Measurements from ENCODE around the gene LMBR1.
A peak's percentile ranks its signal among the peaks of the same experiment; 100 is the strongest.
"Not testable (repeated sequence)": the region's sequence is repeated elsewhere in the genome, so short reads cannot be mapped to it uniquely, and the experiment has no call there.

The LMBR1 gene

DNA sequence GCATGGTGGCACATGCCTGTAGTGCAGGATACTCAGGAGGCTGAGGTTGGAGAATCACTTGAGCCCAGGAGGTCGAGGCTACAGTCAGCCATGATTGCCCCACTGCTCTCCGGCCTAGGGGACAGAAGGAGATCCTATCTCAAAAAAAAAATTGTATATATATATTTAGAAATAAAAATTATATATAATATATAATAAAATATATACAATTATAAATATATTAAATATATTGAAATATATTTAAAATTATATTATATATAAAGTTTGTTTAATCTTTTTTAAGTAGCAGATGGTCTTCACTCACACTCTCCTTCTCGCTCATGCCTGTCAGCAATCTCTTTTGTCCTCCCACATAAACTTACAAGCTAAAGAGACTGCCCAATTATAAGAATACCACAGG is 58.5 kb downstream of the LMBR1 start:
- peaks cover 19% of the 10 kb centered on the region for H3K36me3 Mint-ChIP-seq (ENCODE audit: insufficient read depth)
- no peaks in the 10 kb centered on the region for H3K9me3 Mint-ChIP-seq
- no peaks in the 10 kb centered on the region for H3K27me3 Mint-ChIP-seq
- peaks cover 3% of the 10 kb centered on the region for H3K4me1 Mint-ChIP-seq
- DNase-seq (ENCODE audit: low spot score in 2 of 2) (no peak), ATAC-seq (replicated peaks; ENCODE audit: extremely low read depth, poor library complexity, severe bottlenecking) (no peak)
- H3K27ac Mint-ChIP-seq (ENCODE audit: low read depth), result no peak overlapping the region
- H3K4me3 Mint-ChIP-seq, result no peak overlapping the region

- Mint-ChIP-seq H3K27me3 (no peaks in the 10 kb centered on the region), H3K4me1 (no peaks in the 10 kb centered on the region), H3K9me3 (no peaks in the 10 kb centered on the region), H3K4me3 (no peak overlapping the region), H3K27ac (ENCODE audit: low read depth) (no peak overlapping the region), H3K36me3 (ENCODE audit: insufficient read depth) (peaks cover 21% of the 10 kb centered on the region)
- DNase-seq (ENCODE audit: low spot score in 2 of 2) (no peak), ATAC-seq (replicated peaks; ENCODE audit: extremely low read depth, poor library complexity, severe bottlenecking) (no peak)
These were observed 59.7 kb downstream of the LMBR1 start for GRCh38 chr7:156833312-156833711.

GRCh38 chr7:156832195-156832877 is 60.6 kb downstream of the LMBR1 start:
- H3K9me3 Mint-ChIP-seq, result no peaks in the 10 kb centered on the region
- no peak for ATAC-seq (replicated peaks; ENCODE audit: extremely low read depth, poor library complexity, severe bottlenecking)
- no peak overlapping the region for H3K27ac Mint-ChIP-seq (ENCODE audit: low read depth)
- no peak for DNase-seq (ENCODE audit: low spot score in 2 of 2)
- no peak overlapping the region for H3K4me3 Mint-ChIP-seq
- H3K27me3 Mint-ChIP-seq, result no peaks in the 10 kb centered on the region
- no peaks in the 10 kb centered on the region for H3K4me1 Mint-ChIP-seq
- H3K36me3 Mint-ChIP-seq (ENCODE audit: insufficient read depth), result peaks cover 19% of the 10 kb centered on the region

- Mint-ChIP-seq H3K27me3 (no peaks in the 10 kb centered on the region), H3K27ac (ENCODE audit: low read depth) (peak overlapping the region; percentile 6), H3K4me1 (no peaks in the 10 kb centered on the region), H3K36me3 (ENCODE audit: insufficient read depth) (peaks cover 15% of the 10 kb centered on the region), H3K9me3 (no peaks in the 10 kb centered on the region), H3K4me3 (no peak overlapping the region)
- ATAC-seq (replicated peaks; ENCODE audit: extremely low read depth, poor library complexity, severe bottlenecking) (no peak), DNase-seq (ENCODE audit: low spot score in 2 of 2) (no peak)
These were observed 63.2 kb downstream of the LMBR1 start for GRCh38 chr7:156829669-156830336.

DNA sequence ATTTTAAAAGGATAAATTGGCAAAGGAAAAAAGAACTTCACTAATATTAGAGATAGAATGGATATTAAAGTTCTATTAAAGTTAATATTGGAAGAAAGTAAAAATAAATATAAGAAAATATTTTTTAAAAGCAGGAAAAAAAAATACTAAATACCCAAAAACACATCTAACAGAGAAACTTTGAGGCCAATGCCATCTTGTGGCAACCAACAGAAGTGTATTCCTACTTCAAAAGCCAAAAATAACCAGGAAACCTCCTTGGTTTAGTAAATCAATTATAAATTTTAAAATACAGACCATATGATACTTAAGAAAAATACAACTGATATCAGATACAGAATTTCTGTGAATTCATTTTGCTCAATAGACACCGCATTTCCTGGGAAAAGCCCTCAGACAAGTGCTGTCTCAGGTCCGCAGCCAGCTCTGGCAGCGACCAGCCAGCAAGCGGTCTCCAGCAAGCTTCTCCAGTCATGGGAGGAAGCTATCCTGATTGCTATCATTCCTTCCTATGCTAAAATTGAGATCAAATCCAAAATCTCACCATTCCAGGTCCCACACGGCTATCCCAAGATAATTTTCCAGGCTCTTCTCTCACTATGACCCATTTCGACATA is 65.3 kb downstream of the LMBR1 start:
- H3K27ac Mint-ChIP-seq (ENCODE audit: low read depth), result no peak overlapping the region
- ATAC-seq (replicated peaks; ENCODE audit: extremely low read depth, poor library complexity, severe bottlenecking), result no peak
- no peak overlapping the region for H3K4me3 Mint-ChIP-seq

GRCh38 chr7:156823435-156823834 is 69.5 kb downstream of the LMBR1 start:
- Mint-ChIP-seq H3K27ac (ENCODE audit: low read depth) (no peak overlapping the region), H3K4me3 (no peak overlapping the region), H3K9me3 (no peaks in the 10 kb centered on the region), H3K27me3 (no peaks in the 10 kb centered on the region), H3K4me1 (no peaks in the 10 kb centered on the region), H3K36me3 (ENCODE audit: insufficient read depth) (peaks cover 7% of the 10 kb centered on the region)
- DNase-seq (ENCODE audit: low spot score in 2 of 2) (no peak), ATAC-seq (replicated peaks; ENCODE audit: extremely low read depth, poor library complexity, severe bottlenecking) (no peak)

More for the DNA sequence above, 65.3 kb downstream of the LMBR1 start:
- no peaks in the 10 kb centered on the region for H3K9me3 Mint-ChIP-seq
- no peaks in the 10 kb centered on the region for H3K4me1 Mint-ChIP-seq
- H3K27me3 Mint-ChIP-seq, result no peaks in the 10 kb centered on the region
- no peak for DNase-seq (ENCODE audit: low spot score in 2 of 2)
- peaks cover 12% of the 10 kb centered on the region for H3K36me3 Mint-ChIP-seq (ENCODE audit: insufficient read depth)

- H3K27me3 Mint-ChIP-seq, result no peaks in the 10 kb centered on the region
- ATAC-seq (replicated peaks; ENCODE audit: extremely low read depth, poor library complexity, severe bottlenecking) (no peak), DNase-seq (ENCODE audit: low spot score in 2 of 2) (no peak)
- H3K27ac Mint-ChIP-seq (ENCODE audit: low read depth), result no peak overlapping the region
- H3K4me1 Mint-ChIP-seq, result no peaks in the 10 kb centered on the region
- H3K9me3 Mint-ChIP-seq, result no peaks in the 10 kb centered on the region
- H3K4me3 Mint-ChIP-seq, result no peak overlapping the region
- peaks cover 5% of the 10 kb centered on the region for H3K36me3 Mint-ChIP-seq (ENCODE audit: insufficient read depth)
These were observed 72.4 kb downstream of the LMBR1 start for GRCh38 chr7:156820445-156821063.

- peaks cover 5% of the 10 kb centered on the region for H3K36me3 Mint-ChIP-seq (ENCODE audit: insufficient read depth)
- no peaks in the 10 kb centered on the region for H3K9me3 Mint-ChIP-seq
These were observed 73.2 kb downstream of the LMBR1 start for GRCh38 chr7:156819733-156820295.

GRCh38 chr7:156818133-156818532 is 74.8 kb downstream of the LMBR1 start:
- Mint-ChIP-seq H3K27ac (ENCODE audit: low read depth) (no peak overlapping the region), H3K4me1 (no peaks in the 10 kb centered on the region), H3K27me3 (no peaks in the 10 kb centered on the region), H3K4me3 (no peak overlapping the region), H3K9me3 (no peaks in the 10 kb centered on the region), H3K36me3 (ENCODE audit: insufficient read depth) (peaks cover 5% of the 10 kb centered on the region)
- no peak for ATAC-seq (replicated peaks; ENCODE audit: extremely low read depth, poor library complexity, severe bottlenecking)
- no peak for DNase-seq (ENCODE audit: low spot score in 2 of 2)

More at GRCh38 chr7:156819733-156820295, 73.2 kb downstream of the LMBR1 start:
- no peak overlapping the region for H3K4me3 Mint-ChIP-seq
- no peaks in the 10 kb centered on the region for H3K4me1 Mint-ChIP-seq
- H3K27me3 Mint-ChIP-seq, result no peaks in the 10 kb centered on the region
- DNase-seq (ENCODE audit: low spot score in 2 of 2) (no peak), ATAC-seq (replicated peaks; ENCODE audit: extremely low read depth, poor library complexity, severe bottlenecking) (no peak)
- H3K27ac Mint-ChIP-seq (ENCODE audit: low read depth), result no peak overlapping the region

DNA sequence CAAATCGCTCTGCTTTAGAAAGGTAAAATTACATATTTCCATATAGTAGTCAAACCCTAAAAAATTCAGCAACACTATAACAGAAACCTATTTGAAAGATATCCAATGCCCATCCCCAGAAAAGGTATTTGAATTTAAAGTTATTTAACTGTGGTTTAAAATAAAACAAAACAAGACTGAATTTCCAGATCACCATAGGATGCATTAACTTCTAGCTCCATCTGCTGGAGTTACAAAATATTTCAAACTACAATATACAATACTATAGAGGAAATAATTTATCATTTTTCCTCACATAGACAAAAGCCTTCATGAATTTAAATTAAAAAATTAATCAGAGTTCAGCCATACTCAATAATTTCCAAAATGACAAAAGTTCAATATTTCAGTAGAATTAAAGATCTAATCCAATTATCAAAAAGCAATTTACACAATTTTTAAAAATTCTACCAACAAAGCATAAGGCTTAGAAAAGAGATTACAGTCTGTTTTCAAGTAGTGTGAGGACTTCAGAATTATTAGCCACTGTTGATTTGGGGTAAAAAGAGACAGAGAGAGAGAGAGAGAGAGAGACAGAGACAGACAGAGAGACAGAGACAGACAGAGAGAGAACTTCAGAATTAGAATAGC is 75.9 kb downstream of the LMBR1 start:
- no peak for ATAC-seq (replicated peaks; ENCODE audit: extremely low read depth, poor library complexity, severe bottlenecking)
- Mint-ChIP-seq H3K9me3 (no peaks in the 10 kb centered on the region), H3K36me3 (ENCODE audit: insufficient read depth) (peaks cover 9% of the 10 kb centered on the region), H3K27ac (ENCODE audit: low read depth) (no peak overlapping the region), H3K4me1 (no peaks in the 10 kb centered on the region), H3K27me3 (no peaks in the 10 kb centered on the region), H3K4me3 (no peak overlapping the region)
- no peak for DNase-seq (ENCODE audit: low spot score in 2 of 2)

GRCh38 chr7:156811706-156812105 is 81.3 kb downstream of the LMBR1 start:
- Mint-ChIP-seq H3K27me3 (no peaks in the 10 kb centered on the region), H3K4me1 (no peaks in the 10 kb centered on the region), H3K27ac (ENCODE audit: low read depth) (no peak overlapping the region), H3K9me3 (no peaks in the 10 kb centered on the region), H3K4me3 (no peak overlapping the region), H3K36me3 (ENCODE audit: insufficient read depth) (peaks cover 8% of the 10 kb centered on the region)
- ATAC-seq (replicated peaks; ENCODE audit: extremely low read depth, poor library complexity, severe bottlenecking) (no peak), DNase-seq (ENCODE audit: low spot score in 2 of 2) (no peak)

DNA sequence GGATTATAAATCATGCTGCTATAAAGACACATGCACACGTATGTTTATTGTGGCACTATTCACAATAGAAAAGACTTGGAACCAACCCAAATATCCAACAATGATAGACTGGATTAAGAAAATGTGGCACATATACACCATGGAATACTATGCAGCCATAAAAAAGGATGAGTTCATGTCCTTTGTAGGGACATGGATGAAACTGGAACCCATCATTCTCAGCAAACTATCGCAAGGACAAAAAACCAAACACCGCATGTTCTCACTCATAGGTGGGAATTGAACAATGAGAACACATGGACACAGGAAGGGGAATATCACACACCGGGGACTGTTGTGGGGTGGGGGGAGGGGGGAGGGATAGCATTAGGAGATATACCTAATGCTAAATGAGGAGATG is 89.3 kb downstream of the LMBR1 start:
- H3K27me3 Mint-ChIP-seq; H3K36me3 Mint-ChIP-seq (ENCODE audit: insufficient read depth); DNase-seq (ENCODE audit: low spot score in 2 of 2); H3K4me3 Mint-ChIP-seq; H3K4me1 Mint-ChIP-seq; H3K27ac Mint-ChIP-seq (ENCODE audit: low read depth); H3K9me3 Mint-ChIP-seq; ATAC-seq (replicated peaks; ENCODE audit: extremely low read depth, poor library complexity, severe bottlenecking): not testable (repeated sequence)
